A549 (cell line): ENCODE data around the gene PBX3.

Source experiments
- HOXB13 ChIP-seq: fragments of 250-450 bp; sonication (Bioruptor Pico); IDR thresholded peaks from 2 replicates; pipeline ENCODE4 v1.5.0; 2020; ENCODE audit warnings: low read depth, mild to moderate bottlenecking, moderate library complexity
- KDM5A ChIP-seq: fragments of 200-600 bp; sonication (generic); IDR thresholded peaks from 2 replicates; pipeline ENCODE4 v1.6.1; 2016; ENCODE audit warnings: antibody characterized with exemption, mild to moderate bottlenecking

DNA sequence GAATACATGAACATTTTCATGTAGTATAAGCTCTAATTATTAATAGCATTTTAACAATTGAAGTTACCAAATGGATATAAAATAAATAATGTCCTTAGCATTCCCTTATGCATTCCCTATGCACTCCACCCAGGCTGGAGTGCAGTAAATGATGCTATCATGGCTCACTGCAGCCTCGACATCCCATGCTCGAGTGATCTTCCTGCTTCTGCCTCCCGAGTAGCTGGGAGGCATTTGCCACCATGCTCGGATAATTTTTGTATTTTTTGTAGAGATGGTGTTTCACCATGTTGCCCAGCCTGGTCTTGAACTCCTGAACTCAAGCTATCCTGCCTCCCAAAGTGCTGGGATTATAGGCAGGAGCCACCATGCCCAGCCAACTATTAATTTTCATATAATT, 184.0 kb downstream of the PBX3 start:
- TF ChIP-seq HOXB13 (CRISPR knock-in tag) = no peak
- TF ChIP-seq KDM5A = no peak
